GM18502 (cell line): Measurements from ENCODE around the gene SSRP1.

Experiments used
- ATAC-seq: cut with Tn5 transposase; IDR thresholded peaks from one replicate; pipeline ENCODE4 v1.9.1; 2021; ENCODE audit warnings: mild to moderate bottlenecking; ENCODE audit not compliant: unreplicated experiment, poor library complexity

The SSRP1 gene

DNA sequence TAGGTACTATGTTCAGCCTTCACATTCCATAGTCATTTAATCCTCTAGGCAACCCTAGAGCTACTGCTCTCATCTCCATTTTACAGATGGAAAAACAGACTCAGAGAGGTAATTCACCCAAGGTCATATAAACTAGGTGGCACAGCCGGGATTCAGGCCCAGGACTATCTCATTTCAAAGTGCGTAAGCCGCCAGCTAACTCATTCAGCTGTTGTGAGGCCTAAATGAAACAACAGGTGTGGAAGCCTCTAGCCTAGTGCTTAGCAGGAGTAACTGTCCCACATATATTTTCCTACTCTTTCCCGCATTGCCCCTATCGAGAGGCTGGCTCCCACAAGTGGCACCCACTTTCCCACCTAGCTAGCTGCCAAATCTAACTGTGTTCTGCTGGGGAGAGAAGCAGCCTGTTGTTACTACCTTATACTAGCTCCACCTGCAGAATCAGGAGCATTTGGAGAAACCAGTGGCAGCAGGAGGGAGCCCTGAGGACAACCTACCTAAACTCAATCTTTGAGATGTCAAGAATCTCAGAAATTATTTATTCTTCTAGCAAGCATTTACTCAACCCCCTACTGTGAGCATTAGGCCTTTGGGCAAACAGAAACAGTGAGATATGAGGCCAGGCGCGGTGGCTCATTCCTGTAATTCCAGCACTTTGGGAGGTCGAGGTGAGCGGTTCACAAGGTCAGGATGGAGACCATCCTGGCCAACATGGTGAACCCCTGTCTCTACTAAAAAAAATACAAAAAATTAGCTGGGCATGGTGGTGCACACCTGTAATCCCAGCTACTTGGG, 24.4 kb upstream of the SSRP1 start:
- ATAC-seq: no peak

DNA sequence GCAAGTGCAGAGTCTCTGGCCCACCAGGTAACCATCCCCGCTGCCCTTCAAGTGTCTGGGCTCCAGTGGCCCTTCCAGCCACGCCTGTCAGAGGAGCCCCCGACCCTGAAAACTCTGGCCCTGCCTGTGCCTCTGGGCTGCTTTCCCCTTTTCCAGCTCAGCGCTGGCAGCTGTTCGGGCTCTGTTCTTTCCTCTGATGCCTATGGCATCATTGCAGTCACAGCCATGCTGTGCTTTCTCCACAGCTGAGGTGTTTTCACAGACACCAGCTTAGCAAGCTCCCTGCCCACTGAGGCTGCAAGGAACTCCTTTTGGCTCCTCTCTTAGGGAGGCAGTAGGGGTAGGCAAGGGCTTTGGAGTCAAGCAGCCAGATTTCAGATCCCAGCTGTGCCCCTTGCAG, 23.7 kb upstream of the SSRP1 start:
- ATAC-seq: no peak

DNA sequence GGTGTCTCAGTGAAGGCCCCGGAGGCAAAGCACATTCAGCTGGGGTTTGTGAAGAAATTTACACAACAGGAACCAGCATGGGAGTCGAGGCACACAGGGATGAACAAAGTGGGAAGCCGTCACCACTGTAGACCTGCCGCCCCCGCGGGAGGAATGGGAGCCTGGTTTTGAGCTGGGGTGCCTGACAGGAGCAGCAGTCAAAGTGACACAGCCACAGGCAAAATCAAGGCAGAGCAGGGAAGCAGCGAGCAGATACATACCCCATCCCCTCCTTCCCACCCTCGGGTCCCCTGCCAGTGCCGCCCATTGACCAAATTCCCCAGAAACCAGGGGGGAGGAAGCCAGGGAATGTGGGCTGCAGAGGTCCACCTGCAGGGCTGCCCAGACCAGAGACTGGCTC, 23.3 kb upstream of the SSRP1 start:
- ATAC-seq: no peak

DNA sequence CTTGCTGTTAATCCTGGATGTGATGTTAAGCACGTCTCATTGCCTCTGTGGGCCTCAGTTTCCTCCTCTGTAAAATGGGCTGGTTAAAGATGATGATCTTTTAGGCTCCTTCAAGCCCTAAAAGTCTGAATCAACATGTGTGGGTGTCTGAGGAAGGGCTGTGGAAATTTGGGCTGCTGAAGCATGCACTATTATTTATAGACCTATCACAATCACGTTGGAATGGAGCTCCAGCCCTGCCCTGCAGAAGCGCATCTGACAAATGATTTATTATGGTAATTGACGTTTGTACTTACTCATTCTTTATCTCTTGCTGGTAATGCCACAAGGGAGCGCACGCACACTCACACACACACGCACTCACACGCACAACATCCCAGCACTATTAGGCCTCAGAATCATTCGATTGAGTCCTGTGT, 22.9 kb upstream of the SSRP1 start:
- no peak for ATAC-seq

DNA sequence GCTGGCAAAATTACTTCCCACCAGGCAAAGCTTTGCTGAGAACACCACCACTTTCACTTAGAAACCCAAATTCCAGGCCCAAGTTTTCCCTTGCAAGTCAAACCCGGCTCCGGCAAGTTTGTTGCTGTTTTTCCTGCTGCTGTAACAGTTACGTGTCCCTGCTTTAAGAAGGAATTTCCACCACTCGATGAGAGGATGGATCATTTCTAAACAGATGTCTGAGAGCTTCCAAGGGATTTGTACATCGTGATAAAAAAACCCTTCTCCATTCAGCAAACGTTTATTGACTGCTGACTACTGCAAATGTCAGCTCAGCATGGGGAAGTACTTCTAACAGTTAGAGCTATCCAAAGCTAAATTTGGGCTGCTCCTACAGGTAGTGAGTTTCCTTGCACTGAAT, 22.2 kb upstream of the SSRP1 start:
- no peak for ATAC-seq

DNA sequence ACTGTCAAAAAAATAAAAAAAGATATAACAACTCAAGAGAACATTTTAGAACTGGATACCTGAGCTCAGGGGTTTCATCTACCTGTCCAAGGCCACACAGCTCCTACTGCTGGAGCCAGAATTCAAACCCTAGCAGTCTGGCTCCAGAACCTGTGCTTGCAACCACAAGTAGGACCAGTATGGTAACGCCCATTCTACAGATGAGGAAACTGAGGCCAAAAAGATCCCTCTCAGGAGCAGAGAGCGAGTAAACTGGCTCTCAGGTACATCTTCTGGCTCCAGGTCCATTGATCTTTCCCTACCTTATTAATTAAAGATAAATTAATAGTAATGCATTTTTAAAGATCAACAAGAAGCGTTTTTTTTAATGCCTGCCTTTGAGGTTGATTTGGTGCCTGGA, 21.6 kb upstream of the SSRP1 start:
- no peak for ATAC-seq

DNA sequence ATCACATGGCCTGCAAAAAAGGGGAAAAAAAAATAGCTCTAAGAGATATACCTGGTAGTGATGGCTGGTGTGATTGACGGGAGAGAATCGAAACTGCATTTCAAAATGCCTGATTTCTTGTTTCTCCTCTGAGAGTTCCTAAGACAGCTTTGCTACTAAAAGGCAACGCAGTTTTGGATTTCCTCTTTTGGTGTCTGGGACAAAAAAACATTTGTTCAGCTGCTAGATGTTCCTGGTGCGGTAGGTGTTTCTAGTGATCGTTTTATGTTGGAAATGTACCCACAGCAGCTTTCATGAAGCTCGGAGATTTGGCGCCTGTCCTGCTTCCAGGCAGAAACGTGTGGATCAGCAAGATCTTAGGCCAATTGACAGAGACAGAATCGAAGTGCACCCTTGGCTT, 20.6 kb upstream of the SSRP1 start:
- no peak for ATAC-seq

DNA sequence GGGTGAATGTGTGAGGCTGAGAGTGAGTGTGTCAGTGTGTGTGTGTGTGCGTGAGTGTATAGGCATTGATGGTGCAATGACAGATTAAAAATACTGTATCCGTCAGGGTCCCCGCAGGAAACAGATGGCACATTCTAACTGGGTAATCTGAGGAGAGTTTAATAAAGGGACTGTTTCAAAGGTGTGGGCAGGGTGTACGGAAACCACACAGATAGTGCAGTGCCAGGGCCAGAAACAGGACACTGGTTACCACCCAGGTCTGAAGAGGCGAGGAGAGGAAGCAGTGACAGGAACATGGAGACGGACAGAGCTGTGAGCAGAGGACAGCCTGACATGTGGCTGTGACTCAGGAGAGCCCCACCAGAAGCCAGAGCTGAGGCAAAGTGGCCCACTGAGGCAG, 19.0 kb upstream of the SSRP1 start:
- no peak for ATAC-seq

DNA sequence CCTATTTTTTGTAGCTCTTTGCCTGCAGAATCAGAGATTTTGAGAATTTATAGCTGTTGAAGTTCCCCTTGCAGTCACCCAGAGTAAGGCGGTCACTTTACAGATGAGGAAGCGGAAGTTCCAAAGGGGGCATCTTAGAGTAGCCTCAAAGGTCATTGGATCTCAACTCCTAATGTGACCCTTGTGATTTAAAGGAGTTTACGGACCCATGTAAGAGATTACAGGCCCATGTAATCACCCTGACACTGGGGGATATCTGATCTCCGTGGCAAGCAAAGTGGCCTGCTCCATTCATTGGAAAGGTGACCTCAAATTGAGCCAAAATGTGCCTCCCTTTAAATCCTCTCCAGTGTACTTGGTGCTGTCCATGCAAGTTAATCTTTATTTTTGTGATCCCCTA, 18.2 kb upstream of the SSRP1 start:
- no peak for ATAC-seq

DNA sequence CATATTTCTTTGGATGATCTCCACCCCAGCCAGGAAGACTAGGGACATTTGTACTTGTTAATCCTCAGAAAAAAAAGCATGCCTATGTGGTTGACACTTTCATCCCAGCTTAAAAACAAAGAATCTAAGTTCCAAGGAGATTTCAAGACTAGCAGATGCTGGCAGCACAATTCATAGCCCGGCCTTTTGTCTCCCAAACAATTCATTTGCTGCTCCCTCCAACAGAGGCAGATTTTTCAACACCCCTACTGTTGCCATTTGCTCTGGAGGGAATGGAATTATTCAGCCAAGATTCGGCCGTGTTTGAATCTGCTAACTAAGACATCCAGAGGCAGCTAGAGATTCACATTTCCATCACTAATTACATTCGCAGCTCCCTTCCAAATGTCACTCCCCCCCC, 17.8 kb upstream of the SSRP1 start:
- no peak for ATAC-seq

DNA sequence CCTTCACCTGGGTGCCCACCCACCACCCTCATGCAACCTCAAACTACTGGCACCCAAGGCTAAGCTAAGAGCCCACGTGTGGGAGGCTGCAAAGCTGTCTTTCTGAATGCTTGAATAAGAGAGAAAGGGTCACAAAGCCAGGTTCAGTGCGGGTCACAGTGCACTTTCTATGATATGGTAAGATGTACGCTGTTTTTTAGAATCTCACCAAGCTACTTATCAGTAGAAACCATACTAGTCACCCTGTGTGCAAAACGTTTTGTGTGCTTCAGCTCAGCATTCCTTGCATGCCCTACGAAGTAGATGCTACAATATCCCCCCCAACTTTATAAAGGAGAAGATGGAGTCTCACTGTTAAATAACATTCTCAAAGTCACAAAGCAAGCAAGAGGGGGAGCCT, 17.3 kb upstream of the SSRP1 start:
- no peak for ATAC-seq

DNA sequence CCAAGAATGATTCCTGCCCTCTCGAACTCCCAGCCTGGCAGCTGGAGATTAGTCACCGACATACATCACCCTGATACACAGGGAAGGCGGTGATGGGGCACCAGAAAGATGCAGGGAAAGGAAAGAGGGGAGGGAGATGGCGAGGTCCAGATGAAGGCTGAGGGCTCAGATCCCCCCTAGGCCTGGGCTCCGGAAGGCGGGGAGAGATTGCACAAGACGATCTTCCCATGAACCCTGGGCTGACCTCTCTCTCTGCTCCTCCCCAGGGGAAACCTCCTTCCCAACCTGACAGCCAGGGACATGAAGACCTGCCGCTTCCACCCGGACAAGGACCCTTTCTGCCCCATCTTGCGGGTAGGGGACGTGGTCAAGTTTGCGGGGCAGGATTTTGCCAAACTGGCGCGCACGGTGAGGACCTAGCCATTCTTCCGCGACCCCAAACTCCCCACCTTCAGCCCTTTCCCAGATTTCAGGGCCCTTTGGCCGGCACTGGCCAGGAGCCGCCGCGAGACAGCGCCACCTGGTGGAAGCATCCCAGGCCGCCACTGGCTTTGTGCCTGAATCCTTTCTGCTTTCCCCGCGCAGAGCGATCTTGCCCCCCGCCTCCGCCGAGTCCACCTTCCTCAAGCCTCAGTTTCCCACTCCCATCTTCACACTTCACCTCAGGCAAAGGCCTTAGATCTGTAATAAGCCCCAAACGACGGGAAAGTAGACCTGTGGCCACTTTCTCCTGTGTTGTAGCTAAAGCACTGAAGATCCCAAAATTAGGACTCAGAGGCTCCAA, 14.0 kb upstream of the SSRP1 start:
- peak; percentile 47 for ATAC-seq

DNA sequence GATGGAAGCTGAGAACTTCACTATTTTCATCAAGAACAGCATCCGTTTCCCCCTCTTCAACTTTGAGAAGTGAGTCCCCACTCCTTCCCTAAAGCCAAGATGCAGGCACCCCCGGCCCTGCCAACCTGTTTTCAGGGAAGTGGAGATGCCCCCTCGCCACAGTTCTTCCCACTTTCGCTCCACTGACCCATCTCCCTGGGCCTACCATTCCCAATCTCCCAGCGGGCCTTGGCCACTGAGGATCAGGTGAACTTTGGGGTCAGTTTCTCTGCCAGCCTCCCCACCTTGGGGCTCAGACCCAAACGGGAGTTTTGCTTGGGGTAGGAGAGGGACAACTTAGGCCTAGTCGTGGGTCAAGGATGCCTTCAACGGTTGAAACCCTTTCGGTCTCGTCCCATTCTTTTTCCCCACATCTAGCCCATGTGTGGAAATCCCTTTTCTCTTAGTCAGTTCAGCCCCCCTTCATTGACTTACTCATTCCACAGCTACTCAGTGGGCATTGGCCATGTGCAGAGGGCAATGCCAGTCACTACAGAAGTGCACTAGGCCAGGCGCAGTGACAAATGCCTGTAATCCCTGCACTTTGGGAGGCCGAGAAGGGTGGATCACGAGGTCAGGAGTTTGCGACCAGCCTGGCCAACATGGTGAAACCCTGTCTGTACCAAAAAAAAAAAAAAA, 13.1 kb upstream of the SSRP1 start:
- ATAC-seq: no peak

DNA sequence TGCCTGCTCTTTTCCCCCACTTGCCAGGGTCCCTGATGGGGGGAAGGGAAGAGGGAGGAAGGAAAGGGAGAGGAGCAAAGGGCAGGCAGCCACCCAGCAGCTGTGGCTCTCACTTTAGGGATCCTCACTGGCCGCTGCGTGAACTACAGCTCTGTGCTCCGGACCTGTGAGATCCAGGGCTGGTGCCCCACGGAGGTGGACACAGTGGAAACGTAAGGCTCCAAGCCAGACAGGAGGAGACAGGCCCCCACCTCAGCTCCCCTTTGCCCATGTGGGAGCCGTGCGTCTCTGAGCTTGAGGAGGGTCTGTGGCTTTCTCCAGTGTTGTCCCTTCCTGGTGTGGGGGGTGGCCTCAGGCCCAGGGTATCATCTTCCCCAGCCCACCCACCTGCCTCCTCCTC, 12.4 kb upstream of the SSRP1 start:
- ATAC-seq: no peak

DNA sequence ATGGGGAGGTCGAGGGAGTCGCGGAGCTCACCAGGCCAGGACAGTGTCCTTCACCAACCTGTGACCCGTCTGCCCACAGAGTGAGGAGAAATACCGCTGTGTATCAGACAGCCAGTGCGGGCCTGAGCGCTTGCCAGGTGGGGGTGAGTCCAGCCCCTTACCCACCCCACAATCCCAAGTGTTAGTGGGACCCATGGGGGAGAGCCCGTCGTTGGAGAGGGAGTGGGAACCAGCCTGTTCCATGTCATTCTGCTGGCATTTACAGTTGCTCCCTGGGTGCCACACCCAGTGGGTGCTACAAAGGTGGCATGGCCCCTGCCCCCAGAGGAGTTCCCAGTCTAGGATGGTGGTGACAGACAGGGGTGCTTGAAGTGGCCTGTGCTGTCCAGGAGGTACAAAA, 11.6 kb upstream of the SSRP1 start:
- no peak for ATAC-seq

DNA sequence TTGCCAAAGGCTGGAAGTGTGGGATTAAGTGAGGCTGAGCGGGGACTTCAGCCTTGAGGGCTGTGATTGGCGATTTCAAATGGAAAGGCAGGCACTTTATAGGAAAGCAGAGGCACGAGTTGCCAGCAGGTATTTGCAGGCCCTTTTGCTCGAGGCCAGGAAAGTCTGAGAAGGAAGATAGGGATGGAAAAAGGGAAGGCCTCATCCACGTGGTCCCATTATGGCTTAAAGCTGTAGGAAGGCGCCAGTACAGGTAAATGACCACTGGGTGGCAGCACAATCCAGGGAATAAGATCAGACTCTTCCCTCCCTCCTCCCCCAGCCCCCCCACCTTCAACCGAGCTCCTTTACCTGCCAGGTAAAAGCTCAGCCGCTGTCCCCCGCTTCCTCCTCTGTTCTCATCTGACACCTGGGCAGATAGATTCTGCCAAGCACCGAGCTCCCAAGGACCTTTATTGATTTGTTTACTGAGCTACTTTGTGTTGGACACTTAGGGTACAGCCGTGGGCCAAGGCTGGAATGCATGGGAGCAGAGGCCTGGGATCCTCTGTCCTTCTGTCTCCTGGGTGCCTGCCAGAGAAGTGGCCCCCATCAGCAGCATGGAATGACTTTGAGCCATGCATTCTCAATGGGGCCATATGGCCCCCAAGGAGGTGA, 10.0 kb upstream of the SSRP1 start:
- peak; percentile 80 for ATAC-seq

DNA sequence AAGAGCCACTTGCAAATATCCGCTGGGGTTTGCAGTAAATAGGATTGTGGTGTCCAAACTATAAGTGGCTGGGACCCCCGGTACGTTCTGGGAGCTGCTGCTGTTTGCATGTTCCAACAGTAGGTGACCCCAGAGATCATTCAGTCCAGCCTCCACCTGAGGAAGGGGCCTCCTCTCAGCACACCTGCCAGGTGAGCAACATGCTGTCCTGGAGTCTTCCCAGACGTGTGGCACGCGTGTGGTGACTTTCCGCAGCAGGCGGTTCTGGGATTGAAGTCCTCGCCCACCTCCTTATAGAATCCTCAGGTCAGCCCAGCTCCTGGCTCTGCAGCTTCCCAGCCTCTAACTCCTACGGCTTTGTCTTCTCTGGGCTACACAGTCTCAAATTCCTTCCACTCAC, 9.1 kb upstream of the SSRP1 start:
- no peak for ATAC-seq

DNA sequence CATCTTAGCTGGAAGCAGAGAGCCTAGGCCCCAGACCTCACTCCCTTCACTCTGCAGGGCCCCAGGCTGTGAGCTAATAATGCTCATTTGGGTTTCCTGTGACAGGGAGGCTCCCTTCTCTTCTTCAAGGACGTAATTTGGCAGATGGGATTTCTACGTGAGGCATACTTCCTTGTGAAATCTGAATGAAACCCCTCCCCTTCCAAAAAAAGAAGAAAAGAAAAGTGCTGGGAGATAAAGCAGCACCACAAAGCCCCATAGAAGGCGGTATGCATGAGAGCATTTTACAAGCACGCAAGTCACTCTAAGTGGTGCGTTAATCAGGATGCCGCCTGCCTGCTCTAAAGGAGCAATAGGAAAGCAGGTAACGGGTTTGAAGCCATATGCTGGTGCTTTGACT, 8.1 kb upstream of the SSRP1 start:
- no peak for ATAC-seq

DNA sequence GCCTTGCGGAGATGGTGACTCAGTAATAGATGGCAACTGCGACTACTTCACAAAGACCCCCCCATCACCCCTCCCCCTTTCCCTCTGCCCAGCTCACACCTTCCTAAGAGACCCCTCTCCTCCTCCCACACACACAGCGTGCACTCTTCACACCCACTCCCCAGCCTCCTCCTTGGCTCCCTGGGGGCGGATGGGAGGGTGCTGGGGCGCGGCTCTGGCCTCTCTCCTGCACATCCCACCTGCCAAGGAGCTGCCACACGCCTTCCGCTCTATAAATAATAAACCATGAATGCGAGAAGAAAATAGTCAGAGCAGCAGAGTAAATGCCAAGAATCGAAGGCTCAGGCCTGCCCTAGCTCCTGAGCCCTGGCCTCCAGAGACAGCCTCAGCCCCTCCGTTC, 7.0 kb upstream of the SSRP1 start:
- no peak for ATAC-seq

DNA sequence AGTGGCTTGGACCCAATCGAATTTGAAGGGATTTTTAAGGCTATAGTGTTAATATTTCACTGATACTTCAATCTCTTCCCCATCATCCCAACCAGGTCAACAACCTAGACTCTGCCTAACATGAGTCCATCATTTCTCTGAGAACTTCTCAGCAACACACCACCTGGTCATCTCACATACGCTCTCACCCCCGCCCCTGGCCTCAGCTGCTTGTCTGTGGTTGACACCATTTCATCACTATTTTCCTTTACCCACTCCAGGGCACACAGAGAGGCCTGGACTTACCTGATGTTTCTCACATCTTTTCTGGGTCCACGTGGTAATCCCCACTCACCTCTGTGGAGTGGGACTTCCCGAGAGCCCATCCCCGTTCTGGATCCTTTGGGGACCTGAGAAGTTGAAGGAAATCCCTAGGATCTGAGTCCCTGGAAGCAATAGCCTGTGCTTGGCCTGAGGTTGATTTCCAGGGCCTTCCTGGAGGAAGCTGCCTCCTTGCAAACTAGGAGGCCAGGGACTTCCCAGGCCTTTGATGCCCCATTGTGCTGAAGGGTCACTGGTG, 5.6 kb upstream of the SSRP1 start:
- ATAC-seq: no peak
